Activated CD4-positive, alpha-beta T cell treated with anti-CD3 and anti-CD28 coated beads, Interleukin-2, amount 50 U/mL, for 16 hours (primary cell): ENCODE data around the gene HMX1.

Experiments used
- DNase-seq: peaks from one replicate; pipeline ENCODE4 v3.0.0-alpha.2; 2020

HMX1 gene

GRCh38 chr4:8838961-8839431 lies 32.6 kb downstream of the HMX1 start:
- DNase-seq: no peak

DNA sequence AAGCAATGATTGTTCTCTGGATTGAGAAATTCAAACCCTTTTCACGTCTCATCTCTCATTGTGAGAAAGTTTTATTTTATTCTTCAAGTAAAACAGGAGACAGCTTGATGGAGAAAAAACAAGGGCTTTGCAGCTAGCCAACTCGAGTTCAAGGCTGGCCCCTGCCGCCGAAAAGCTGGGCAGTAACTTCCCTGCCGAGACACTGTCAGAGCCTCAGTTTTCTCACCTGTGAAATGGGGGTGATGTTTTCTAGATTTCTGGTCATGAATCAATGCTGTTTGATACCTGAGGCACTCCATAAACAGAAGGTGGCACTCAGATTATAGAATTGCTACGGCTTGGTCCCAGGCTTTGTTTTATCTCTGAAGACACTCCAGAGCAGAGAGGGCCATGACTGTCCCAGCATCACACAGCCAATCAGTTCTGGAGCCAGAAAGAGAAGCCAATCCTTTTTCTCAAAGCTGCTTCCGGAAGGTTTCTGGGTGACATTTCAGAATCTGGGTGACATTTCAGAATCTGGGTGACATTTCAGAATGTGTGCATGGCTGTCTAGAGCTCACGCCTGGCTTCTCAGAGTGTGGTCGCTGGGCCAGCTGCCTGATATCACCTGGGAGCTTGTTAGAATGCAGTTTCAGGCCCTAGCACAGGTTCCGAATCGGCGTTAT lies 33.2 kb downstream of the HMX1 start:
- DNase-seq: no peak

DNA sequence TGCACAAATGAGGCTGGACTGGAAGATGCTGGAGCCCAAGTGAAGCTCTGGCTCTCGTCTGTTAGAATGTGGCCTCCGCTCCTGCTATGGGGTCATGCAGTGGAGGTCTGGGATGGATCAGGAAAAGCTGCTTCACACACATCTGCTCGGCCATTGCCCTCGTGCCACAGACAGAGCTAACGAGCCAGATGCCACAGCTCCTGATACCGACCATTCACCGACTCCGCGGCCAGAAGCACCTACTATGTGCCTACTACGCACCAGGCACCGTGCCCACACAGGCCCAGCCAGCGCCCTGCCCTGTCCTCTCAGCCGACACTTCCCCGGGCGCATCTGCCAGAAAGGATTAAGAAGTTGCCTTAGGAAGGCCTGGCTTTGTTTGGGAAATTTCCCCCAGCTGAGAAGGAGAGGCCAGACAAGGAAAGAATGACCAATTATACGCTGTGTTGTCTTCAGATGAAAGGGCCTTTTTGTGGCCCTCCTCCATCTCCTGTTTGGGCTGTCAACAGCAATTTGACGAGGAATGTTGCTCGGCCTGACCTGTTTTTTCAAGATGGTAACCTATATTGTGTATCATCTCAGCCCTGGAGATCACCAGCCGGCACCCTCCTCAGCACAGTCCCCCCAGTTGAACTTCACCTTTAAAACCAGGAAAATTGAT lies 34.3 kb downstream of the HMX1 start:
- no peak for DNase-seq

DNA sequence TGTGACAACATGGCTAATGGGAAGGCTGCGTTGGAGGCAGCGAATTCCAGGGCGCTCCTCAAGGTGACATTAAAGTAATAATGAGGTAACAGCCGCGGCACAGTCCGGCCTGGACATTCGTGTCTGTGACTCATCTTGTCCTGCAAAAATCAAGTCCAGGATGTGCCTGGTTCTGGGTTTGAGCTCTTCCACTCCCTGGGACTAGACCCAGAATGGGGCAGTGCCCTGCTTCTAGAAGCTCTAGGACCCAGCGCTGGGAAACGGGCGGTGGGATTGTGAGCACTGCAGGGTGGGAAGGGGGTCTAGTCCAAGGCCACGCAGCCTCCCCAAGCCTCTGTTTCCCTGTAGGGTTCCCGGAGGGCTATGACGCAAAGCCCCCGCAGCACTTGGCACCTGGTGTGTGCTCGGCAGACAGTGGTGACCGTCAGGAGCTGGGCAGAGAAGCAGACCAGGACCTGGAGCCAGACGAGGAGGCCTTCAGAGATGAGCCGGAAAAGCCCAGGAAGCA lies 34.9 kb downstream of the HMX1 start:
- no peak for DNase-seq

- DNase-seq: no peak
Measured at GRCh38 chr4:8835521-8836365, 35.9 kb downstream of the HMX1 start.

GRCh38 chr4:8834681-8835220 lies 36.9 kb downstream of the HMX1 start:
- DNase-seq: no peak

DNA sequence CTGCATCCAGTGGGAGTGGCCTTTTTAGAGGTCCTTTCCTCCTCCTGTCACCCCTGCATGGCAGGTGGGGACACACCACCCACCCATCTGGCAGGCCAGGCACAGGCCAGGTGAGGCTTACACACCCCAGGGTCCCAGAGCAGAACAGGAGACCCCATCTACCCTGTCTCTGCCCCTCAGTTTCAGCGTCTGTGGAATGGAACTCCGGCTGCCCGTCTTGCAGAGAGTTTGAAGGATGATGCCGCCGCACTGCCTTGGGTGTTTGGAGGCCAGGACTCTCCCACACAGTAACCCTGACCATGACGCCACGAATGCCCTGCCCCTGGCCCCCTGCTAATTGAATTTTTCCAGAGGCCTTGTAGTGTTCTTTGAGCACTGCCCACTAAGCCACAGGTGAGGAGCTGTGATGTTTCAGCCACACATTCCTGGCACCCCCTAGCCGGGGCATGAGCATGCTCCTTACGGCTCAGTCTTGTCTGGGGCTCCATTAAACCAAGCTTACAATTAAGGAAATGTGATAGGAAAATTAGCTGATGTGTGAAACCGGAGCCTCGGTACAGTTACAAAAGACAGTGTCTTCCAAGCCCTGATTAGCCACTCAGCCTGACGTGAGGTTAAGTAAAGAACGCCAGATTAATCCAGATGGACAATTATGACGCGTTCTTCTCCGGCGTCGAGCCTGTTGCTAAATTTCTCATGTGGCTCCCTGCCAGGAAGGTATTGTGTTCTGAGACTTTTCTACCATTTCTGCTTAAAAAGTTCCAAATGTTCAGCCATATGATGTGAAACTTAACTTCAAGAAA lies 39.3 kb downstream of the HMX1 start:
- no peak for DNase-seq

- DNase-seq: no peak
Measured at GRCh38 chr4:8831221-8832112, 40.2 kb downstream of the HMX1 start.

- DNase-seq: no peak
Measured at GRCh38 chr4:8830611-8831200, 40.9 kb downstream of the HMX1 start.

GRCh38 chr4:8830056-8830455 lies 41.6 kb downstream of the HMX1 start:
- DNase-seq: no peak

DNA sequence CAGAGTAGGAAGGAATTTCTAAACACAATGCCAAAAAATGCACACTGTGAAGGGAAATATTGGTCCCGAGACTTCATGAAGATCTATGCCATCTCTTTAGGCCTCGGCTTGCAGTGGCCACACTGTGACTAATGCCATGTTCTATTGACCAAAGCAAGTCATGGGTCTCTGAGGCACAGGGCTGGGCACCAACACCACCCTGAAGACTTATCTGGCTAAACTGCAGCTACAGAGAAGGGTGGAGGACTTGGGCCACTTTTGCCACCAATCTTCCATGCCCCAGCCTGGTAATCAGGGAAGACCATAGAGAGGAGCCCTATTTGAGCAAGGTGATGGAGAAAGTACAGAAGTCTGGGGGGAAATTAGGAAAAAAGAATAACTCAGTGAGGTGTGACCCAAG lies 42.1 kb downstream of the HMX1 start:
- no peak for DNase-seq

GRCh38 chr4:8828869-8829268 lies 42.8 kb downstream of the HMX1 start:
- no peak for DNase-seq

DNA sequence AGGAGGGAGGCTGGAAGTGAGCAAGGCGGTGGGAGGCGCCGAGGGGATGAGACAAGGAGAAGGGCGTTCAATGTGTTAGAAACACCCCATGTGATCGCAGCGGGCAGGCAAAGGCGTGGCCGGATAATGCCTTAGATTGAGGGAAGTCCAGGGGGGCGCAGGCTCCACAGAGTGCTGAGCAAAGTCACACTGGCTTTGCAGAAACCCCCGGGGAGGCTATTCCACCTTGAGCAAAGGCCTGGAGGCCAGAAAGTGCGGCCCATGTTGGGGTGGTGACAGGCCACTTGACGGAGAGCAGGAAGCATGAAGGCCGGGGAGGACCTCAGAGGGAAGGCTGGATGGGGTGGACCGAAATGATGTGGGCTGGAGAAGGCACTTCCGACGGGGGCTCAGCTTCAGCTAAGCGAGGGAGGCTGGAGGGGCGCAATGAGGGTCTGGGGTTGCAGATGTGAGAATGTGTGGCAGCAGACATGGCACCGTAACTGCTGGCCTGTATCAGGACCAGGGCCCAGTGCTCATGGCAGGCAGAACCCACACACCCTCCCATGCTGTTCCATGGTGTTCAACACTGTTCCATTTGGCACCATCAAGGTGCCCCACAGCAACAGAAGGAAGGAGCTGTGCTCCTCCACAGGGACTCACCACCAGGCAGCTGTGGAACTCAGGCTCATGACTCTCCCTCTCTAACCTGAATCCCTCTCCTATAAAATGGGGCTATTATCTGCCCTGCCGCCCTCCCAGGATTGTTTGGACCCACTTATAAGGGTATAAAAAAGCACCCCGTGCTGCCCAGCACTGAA lies 50.3 kb downstream of the HMX1 start:
- DNase-seq: no peak

- DNase-seq: no peak
Measured at GRCh38 chr4:8820178-8821102, 51.2 kb downstream of the HMX1 start.

GRCh38 chr4:8819473-8820177 lies 52.0 kb downstream of the HMX1 start:
- DNase-seq: no peak

- DNase-seq: no peak
Measured at GRCh38 chr4:8819019-8819418, 52.6 kb downstream of the HMX1 start.

DNA sequence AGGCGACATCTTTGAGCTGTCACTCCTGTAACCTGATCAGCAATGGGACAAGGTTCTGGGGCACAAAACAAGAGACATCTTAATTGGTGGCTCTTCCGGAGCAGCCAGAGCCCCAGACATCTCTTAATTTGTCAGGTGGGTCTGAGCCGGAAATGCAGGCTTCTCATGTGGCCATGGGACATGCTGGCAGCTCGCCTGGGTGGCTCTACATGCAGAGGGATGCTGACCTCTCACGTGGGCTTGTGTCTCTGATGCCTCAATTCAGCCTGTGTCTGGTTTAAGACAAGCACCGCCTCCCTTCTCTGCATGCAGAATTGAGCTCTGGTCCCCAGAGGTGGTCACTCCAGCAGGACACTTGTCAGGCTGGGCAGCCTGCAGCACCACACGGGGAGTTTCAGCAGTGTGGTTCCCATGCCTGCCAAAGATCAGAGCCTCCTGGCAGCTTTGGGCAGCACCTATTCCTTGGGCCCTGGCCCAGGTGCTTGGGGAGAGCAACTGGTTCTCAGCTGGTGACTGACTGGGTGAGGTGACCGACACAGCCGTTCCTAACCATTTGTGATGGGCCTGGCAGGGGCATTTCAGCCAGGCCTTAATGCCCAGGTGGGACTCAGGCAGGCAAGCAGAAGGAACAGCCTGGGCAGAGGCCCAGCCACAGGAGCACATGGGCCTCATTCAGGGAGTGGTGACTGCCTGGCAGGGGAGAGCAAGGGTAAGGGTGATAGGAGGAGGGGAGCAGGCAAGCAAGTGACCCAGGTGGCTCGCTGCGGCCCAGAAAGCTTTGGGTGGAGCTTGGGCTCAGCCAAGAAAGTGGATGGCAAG lies 53.4 kb downstream of the HMX1 start:
- DNase-seq: no peak

DNA sequence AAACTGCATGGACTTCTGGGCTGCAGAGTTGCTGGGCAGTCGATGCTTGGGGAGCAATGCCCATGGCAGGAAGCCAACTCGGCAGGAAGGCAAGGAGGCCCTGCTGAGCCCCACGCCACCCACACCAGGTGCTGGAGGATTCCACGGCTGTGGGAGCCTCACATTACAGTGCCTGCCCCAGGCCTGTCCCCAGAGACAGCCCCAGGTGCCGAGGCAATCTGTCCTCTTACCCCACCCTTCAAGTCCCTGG lies 53.9 kb downstream of the HMX1 start:
- DNase-seq: no peak
